Loucy (cell line): ENCODE data around the gene STAU1.

Experiments
- EZH2phosphoT487 ChIP-seq: fragments of 200-600 bp; IDR thresholded peaks from 2 replicates; pipeline ENCODE4 v1.6.1; 2018; ENCODE audit warnings: antibody characterized with exemption, mild to moderate bottlenecking, moderate library complexity, borderline replicate concordance
- TF ChIP-seq, protein P1 (sequence below): fragments of 200-600 bp; sonication (generic); conservative IDR thresholded peaks from 2 replicates; pipeline ENCODE4 v1.5.1; 2014; ENCODE audit warnings: mild to moderate bottlenecking, antibody characterized with exemption, low read length

DNA sequence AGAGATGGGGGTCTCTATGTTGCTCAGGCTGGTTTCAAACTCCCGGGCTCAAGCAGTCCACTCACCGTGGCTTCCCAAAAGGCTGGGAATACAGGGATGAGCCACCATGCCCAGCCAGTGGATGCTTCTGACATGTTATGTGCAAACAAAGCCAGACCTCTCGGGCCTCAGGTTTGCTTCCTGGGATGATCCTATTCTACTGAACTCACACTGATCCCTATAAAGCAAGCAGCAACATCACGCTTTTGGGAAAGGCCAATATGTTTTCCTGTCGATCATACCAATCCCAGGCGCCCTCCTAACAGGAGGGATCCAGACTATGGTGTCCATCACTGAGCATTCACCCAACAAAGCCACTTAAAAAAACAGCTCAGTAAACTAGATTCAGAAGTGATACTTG, 81.8 kb downstream of the STAU1 start:
- no peak for TF ChIP-seq EZH2phosphoT487
- TF ChIP-seq, protein P1, sequence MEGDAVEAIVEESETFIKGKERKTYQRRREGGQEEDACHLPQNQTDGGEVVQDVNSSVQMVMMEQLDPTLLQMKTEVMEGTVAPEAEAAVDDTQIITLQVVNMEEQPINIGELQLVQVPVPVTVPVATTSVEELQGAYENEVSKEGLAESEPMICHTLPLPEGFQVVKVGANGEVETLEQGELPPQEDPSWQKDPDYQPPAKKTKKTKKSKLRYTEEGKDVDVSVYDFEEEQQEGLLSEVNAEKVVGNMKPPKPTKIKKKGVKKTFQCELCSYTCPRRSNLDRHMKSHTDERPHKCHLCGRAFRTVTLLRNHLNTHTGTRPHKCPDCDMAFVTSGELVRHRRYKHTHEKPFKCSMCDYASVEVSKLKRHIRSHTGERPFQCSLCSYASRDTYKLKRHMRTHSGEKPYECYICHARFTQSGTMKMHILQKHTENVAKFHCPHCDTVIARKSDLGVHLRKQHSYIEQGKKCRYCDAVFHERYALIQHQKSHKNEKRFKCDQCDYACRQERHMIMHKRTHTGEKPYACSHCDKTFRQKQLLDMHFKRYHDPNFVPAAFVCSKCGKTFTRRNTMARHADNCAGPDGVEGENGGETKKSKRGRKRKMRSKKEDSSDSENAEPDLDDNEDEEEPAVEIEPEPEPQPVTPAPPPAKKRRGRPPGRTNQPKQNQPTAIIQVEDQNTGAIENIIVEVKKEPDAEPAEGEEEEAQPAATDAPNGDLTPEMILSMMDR: no peak
